DND-41 (cell line): ENCODE measurements around the gene CALCOCO2.
A peak's percentile ranks its signal among the peaks of the same experiment; 100 is the strongest.

ENCODE experiments used
- ATAC-seq: fragments of 200-7000 bp; cut with Tn5 transposase; 3 replicates; pipeline ENCODE4 v1.9.1; 2021; ENCODE audit warnings: low read depth; ENCODE audit not compliant: insufficient read depth
- DNase-seq: peaks from one replicate; pipeline ENCODE4 v3.0.0-alpha.2; 2020
- H2AFZ ChIP-seq: 2 replicates; pipeline ENCODE4 v1.6.0; 2012; ENCODE audit warnings: low read depth, low read length
- H3K27ac ChIP-seq: 2 replicates; pipeline ENCODE4 v1.5.1; 2012; ENCODE audit warnings: low read length, inconsistent platforms
- H3K27me3 ChIP-seq: fragments of 200-600 bp; sonication (generic); 2 replicates; pipeline ENCODE4 v1.6.0; 2012; ENCODE audit warnings: low read length, mild to moderate bottlenecking, inconsistent platforms; ENCODE audit not compliant: insufficient read depth, poor library complexity
- H3K36me3 ChIP-seq: 2 replicates; pipeline ENCODE4 v1.5.1; 2012; ENCODE audit warnings: low read length, inconsistent platforms; ENCODE audit not compliant: insufficient read depth
- H3K4me1 ChIP-seq: 2 replicates; pipeline ENCODE4 v1.5.1; 2012; ENCODE audit warnings: mild to moderate bottlenecking, low read length; ENCODE audit not compliant: insufficient read depth
- H3K4me2 ChIP-seq: 2 replicates; pipeline ENCODE4 v1.6.0; 2012; ENCODE audit warnings: mild to moderate bottlenecking, moderate library complexity, low read length, inconsistent platforms; ENCODE audit not compliant: insufficient read depth
- H3K4me3 ChIP-seq, 2 experiments: fragments of 200-600 bp in 1 of 2; shearing (Covaris generic) in 1 of 2; 2 replicates each; pipeline ENCODE4 v1.5.1; 2012 to 2016; ENCODE audit warnings: inconsistent platforms in 2 of 2, low read length in 2 of 2, mild to moderate bottlenecking in 2 of 2, low read depth in 1 of 2, moderate library complexity in 1 of 2
- H3K79me2 ChIP-seq: 2 replicates; pipeline ENCODE4 v1.6.0; 2012; ENCODE audit warnings: low read length, inconsistent platforms; ENCODE audit not compliant: insufficient read depth
- H3K9ac ChIP-seq: 2 replicates; pipeline ENCODE4 v1.6.0; 2012; ENCODE audit warnings: low read depth, mild to moderate bottlenecking, inconsistent platforms, low read length, moderate library complexity
- H3K9me3 ChIP-seq: 2 replicates; pipeline ENCODE4 v1.5.1; 2012; ENCODE audit warnings: low read length, moderate library complexity, mild to moderate bottlenecking, inconsistent platforms; ENCODE audit not compliant: insufficient read depth, severe bottlenecking
- H4K20me1 ChIP-seq: 2 replicates; pipeline ENCODE4 v1.6.0; 2012; ENCODE audit warnings: low read length; ENCODE audit not compliant: insufficient read depth
- CTCF ChIP-seq: IDR thresholded peaks from 2 replicates; pipeline ENCODE4 v1.5.1; 2012; ENCODE audit warnings: borderline replicate concordance, low read length, moderate library complexity, mild to moderate bottlenecking; ENCODE audit not compliant: poor library complexity, severe bottlenecking; ENCODE audit errors: extremely low read depth
- EZH2 ChIP-seq: IDR thresholded peaks from 3 replicates; pipeline ENCODE4 v1.6.1; 2012; ENCODE audit warnings: borderline replicate concordance, low read depth, mild to moderate bottlenecking, moderate library complexity, low read length, inconsistent platforms; ENCODE audit not compliant: severe bottlenecking

CALCOCO2 gene

GRCh38 chr17:48856122-48856821, 25.4 kb downstream of the CALCOCO2 start:
- Histone ChIP-seq H3K27me3 (no peaks in the 10 kb centered on the region), H2AFZ (no peak overlapping the region), H4K20me1 (no peaks in the 10 kb centered on the region), H3K4me1 (peaks cover 22% of the 10 kb centered on the region), H3K79me2 (no peaks in the 10 kb centered on the region), H3K4me3 (no peak overlapping the region), H3K36me3 (peaks cover 76% of the 10 kb centered on the region), H3K9me3 (no peaks in the 10 kb centered on the region), H3K4me2 (no peak overlapping the region), H3K9ac (no peak overlapping the region), H3K27ac (peak overlapping the region; percentile 56; the same call in 1 of the 2 replicates)
- ATAC-seq (peak; percentile 64), DNase-seq (no peak)
- no peak for TF ChIP-seq EZH2
- no peak for TF ChIP-seq CTCF

GRCh38 chr17:48860034-48860433, 29.2 kb downstream of the CALCOCO2 start:
- H3K27me3 ChIP-seq = no peaks in the 10 kb centered on the region
- ATAC-seq (no peak), DNase-seq (no peak)
- H3K4me3 ChIP-seq = no peak overlapping the region
- peak; percentile 32 for TF ChIP-seq CTCF
- no peak for TF ChIP-seq EZH2
- peaks cover 76% of the 10 kb centered on the region for H3K36me3 ChIP-seq
- no peaks in the 10 kb centered on the region for H4K20me1 ChIP-seq
- H3K9me3 ChIP-seq = no peaks in the 10 kb centered on the region
- H3K4me2 ChIP-seq = no peak overlapping the region
- H2AFZ ChIP-seq = no peak overlapping the region
- H3K27ac ChIP-seq = no peak overlapping the region
- no peaks in the 10 kb centered on the region for H3K79me2 ChIP-seq
- H3K9ac ChIP-seq = no peak overlapping the region
- peaks cover 17% of the 10 kb centered on the region for H3K4me1 ChIP-seq

GRCh38 chr17:48860456-48860855, 29.6 kb downstream of the CALCOCO2 start:
- TF ChIP-seq CTCF (no peak), EZH2 (no peak)
- DNase-seq (no peak), ATAC-seq (no peak)
- no peaks in the 10 kb centered on the region for H4K20me1 ChIP-seq
- no peaks in the 10 kb centered on the region for H3K79me2 ChIP-seq
- H3K9me3 ChIP-seq = no peaks in the 10 kb centered on the region
- no peak overlapping the region for H3K9ac ChIP-seq
- H3K27me3 ChIP-seq = no peaks in the 10 kb centered on the region
- H3K4me2 ChIP-seq = no peak overlapping the region
- no peak overlapping the region for H2AFZ ChIP-seq
- H3K36me3 ChIP-seq = peaks cover 73% of the 10 kb centered on the region
- peaks cover 13% of the 10 kb centered on the region for H3K4me1 ChIP-seq
- no peak overlapping the region for H3K4me3 ChIP-seq
- H3K27ac ChIP-seq = no peak overlapping the region
